HepG2 (cell line): ENCODE measurements around the gene LCN12. TPM values are rescaled to one million over a fixed set of nuclear protein-coding genes. Genes with fewer than 3 reads are reported as not detected.

Experiments
- RBM22 ChIP-seq: fragments of 200-400 bp; formaldehyde crosslinking; optimal IDR thresholded peaks from 2 replicates; pipeline ENCODE3; 2017; ENCODE audit warnings: mild to moderate bottlenecking, low read length, moderate library complexity
- RFX5 ChIP-seq: IDR thresholded peaks from 2 replicates; pipeline ENCODE4 v1.6.1; 2011; ENCODE audit warnings: low read depth, low read length, improper control_type of control experiment
- SMAD9 ChIP-seq: sonication (generic); formaldehyde crosslinking; IDR thresholded peaks from 2 replicates; pipeline ENCODE4 v1.5.1; 2020; ENCODE audit warnings: mild to moderate bottlenecking, missing genetic modification reagents
- ZBTB1 ChIP-seq: sonication (generic); formaldehyde crosslinking; IDR thresholded peaks from 2 replicates; pipeline ENCODE4 v1.4.0; 2020; ENCODE audit warnings: missing genetic modification reagents, borderline replicate concordance
- ZBTB7B ChIP-seq: sonication (generic); formaldehyde crosslinking; IDR thresholded peaks from 2 replicates; pipeline ENCODE4 v1.4.0; 2020; ENCODE audit warnings: missing genetic modification reagents
- ZNF441 ChIP-seq: sonication (generic); formaldehyde crosslinking; IDR thresholded peaks from 2 replicates; pipeline ENCODE4 v1.7.0; 2021; ENCODE audit warnings: missing genetic modification reagents, borderline replicate concordance
- polyA plus RNA-seq, 8 experiments: library from polyadenylated mRNA; depleted of rRNA in 3 of 8; stranded (reverse) in 7 of 8; unstranded in 1 of 8; fragments of >200 nt; fragmentation: Illumina TruSeq in 4 of 8; extraction: Trizol in 4 of 8; gene quantifications; 2 replicates each; pipeline versions ENCODE4 v1.2.1 to v1.2.3, GENCODE V29; 2011 to 2016; ENCODE audit warnings: low read depth in 4 of 8, missing spikeins in 1 of 8, mixed read lengths in 1 of 8; ENCODE audit not compliant: insufficient read depth in 1 of 8
- total RNA-seq, 5 experiments: library from RNA; depleted of rRNA; stranded (reverse); fragments of >200 nt; fragmentation: Illumina TruSeq; extraction: Trizol; gene quantifications; 2 replicates each; pipeline ENCODE4 v1.2.3, GENCODE V29; 2016; ENCODE audit warnings: low read depth in 1 of 5
- TF ChIP-seq, protein P1 (sequence below): sonication (generic); formaldehyde crosslinking; IDR thresholded peaks from 2 replicates; pipeline ENCODE4 v1.4.0; 2020; ENCODE audit warnings: missing genetic modification reagents, borderline replicate concordance
- TF ChIP-seq, protein P2 (sequence below): sonication (generic); formaldehyde crosslinking; IDR thresholded peaks from 2 replicates; pipeline ENCODE4 v1.5.1; 2020; ENCODE audit warnings: missing genetic modification reagents, mild to moderate bottlenecking, borderline replicate concordance
- TF ChIP-seq, protein P3 (sequence below): sonication (generic); formaldehyde crosslinking; IDR thresholded peaks from 2 replicates; pipeline ENCODE4 v1.4.0; 2020; ENCODE audit warnings: missing genetic modification reagents
- TF ChIP-seq, protein P4 (sequence below): sonication (generic); formaldehyde crosslinking; IDR thresholded peaks from 2 replicates; pipeline ENCODE4 v1.9.0; 2021; ENCODE audit warnings: missing genetic modification reagents, borderline replicate concordance
- TF ChIP-seq, protein P5 (sequence below): sonication (generic); formaldehyde crosslinking; IDR thresholded peaks from 2 replicates; pipeline ENCODE4 v1.4.0; 2020; ENCODE audit warnings: low read depth, mild to moderate bottlenecking, missing genetic modification reagents

LCN12 gene
- total and polyA plus RNA-seq, 2 of the 13 experiments (the other 11 are each of a cell fraction or from before 2014, with no cell fraction given), result 3.4 to 6.9 TPM

DNA sequence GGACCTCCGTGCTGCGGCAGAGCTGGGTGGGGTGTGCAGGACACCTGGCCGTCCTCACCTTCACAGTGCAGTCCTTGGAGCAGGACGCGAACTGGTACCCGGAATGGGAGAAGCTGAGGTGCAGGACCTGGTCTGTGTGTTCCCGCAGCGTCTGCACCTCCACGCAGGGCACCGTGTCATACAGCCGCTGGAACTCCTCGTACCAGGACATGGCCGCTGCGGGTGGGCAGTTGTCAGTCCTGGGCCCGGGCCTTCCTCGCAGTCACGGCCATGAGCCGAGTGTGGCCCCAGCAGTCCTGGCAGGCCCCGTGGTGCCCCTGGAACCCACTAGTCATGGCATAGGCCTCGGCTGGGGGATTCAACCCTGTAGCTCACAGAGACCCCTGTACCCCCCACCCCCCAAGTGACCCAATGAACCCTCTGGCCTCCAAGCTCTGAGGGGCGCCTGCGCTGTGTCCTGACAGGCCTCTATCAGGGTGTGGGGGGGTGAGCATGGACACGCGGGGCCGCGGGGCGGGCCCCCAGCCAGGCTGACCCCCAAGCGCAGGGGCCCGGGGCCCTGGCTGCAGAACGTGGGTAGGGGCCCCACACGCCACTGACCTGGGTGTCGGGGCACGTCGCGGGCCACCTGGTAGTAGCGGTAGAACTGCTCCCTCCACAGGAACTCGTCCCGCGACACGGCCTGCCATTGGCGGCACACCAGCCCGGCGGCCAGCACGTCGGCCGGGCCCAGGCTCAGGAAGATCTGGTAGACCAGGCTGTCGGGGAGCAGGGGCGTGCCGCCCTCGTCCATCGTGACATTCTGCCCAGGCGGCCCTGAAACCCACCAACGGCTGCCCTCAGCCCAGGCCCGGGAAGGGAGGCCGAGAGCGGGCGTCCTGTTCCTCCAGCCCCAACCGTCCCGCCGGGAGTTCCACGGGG lies 8.5 kb upstream of the LCN12 start (continued):
- TF ChIP-seq, protein P1, sequence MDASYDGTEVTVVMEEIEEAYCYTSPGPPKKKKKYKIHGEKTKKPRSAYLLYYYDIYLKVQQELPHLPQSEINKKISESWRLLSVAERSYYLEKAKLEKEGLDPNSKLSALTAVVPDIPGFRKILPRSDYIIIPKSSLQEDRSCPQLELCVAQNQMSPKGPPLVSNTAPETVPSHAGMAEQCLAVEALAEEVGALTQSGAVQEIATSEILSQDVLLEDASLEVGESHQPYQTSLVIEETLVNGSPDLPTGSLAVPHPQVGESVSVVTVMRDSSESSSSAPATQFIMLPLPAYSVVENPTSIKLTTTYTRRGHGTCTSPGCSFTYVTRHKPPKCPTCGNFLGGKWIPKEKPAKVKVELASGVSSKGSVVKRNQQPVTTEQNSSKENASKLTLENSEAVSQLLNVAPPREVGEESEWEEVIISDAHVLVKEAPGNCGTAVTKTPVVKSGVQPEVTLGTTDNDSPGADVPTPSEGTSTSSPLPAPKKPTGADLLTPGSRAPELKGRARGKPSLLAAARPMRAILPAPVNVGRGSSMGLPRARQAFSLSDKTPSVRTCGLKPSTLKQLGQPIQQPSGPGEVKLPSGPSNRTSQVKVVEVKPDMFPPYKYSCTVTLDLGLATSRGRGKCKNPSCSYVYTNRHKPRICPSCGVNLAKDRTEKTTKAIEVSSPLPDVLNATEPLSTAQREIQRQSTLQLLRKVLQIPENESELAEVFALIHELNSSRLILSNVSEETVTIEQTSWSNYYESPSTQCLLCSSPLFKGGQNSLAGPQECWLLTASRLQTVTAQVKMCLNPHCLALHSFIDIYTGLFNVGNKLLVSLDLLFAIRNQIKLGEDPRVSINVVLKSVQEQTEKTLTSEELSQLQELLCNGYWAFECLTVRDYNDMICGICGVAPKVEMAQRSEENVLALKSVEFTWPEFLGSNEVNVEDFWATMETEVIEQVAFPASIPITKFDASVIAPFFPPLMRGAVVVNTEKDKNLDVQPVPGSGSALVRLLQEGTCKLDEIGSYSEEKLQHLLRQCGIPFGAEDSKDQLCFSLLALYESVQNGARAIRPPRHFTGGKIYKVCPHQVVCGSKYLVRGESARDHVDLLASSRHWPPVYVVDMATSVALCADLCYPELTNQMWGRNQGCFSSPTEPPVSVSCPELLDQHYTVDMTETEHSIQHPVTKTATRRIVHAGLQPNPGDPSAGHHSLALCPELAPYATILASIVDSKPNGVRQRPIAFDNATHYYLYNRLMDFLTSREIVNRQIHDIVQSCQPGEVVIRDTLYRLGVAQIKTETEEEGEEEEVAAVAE, result no peak
- TF ChIP-seq SMAD9 (CRISPR knock-in tag), result 0 out of 2 replicates have a peak, but pooled peaks have one; percentile 10
- TF ChIP-seq ZNF441 (CRISPR knock-in tag), result no peak
- TF ChIP-seq RBM22, result peak; percentile 10
- no peak for TF ChIP-seq ZBTB7B (CRISPR knock-in tag)
- TF ChIP-seq, protein P2, sequence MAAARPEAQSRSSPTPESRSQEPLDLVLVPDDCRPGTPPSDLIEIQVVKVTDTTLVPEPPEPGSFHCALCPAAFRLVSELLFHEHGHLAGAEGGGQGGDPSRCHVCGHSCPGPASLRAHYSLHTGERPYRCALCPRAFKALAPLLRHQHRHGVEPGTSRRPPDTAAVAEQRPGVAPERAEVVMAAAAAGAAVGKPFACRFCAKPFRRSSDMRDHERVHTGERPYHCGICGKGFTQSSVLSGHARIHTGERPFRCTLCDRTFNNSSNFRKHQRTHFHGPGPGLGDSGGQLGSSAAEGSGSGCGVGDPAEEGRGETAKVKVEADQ (CRISPR knock-in tag), result no peak
- no peak for TF ChIP-seq RFX5
- TF ChIP-seq, protein P3, sequence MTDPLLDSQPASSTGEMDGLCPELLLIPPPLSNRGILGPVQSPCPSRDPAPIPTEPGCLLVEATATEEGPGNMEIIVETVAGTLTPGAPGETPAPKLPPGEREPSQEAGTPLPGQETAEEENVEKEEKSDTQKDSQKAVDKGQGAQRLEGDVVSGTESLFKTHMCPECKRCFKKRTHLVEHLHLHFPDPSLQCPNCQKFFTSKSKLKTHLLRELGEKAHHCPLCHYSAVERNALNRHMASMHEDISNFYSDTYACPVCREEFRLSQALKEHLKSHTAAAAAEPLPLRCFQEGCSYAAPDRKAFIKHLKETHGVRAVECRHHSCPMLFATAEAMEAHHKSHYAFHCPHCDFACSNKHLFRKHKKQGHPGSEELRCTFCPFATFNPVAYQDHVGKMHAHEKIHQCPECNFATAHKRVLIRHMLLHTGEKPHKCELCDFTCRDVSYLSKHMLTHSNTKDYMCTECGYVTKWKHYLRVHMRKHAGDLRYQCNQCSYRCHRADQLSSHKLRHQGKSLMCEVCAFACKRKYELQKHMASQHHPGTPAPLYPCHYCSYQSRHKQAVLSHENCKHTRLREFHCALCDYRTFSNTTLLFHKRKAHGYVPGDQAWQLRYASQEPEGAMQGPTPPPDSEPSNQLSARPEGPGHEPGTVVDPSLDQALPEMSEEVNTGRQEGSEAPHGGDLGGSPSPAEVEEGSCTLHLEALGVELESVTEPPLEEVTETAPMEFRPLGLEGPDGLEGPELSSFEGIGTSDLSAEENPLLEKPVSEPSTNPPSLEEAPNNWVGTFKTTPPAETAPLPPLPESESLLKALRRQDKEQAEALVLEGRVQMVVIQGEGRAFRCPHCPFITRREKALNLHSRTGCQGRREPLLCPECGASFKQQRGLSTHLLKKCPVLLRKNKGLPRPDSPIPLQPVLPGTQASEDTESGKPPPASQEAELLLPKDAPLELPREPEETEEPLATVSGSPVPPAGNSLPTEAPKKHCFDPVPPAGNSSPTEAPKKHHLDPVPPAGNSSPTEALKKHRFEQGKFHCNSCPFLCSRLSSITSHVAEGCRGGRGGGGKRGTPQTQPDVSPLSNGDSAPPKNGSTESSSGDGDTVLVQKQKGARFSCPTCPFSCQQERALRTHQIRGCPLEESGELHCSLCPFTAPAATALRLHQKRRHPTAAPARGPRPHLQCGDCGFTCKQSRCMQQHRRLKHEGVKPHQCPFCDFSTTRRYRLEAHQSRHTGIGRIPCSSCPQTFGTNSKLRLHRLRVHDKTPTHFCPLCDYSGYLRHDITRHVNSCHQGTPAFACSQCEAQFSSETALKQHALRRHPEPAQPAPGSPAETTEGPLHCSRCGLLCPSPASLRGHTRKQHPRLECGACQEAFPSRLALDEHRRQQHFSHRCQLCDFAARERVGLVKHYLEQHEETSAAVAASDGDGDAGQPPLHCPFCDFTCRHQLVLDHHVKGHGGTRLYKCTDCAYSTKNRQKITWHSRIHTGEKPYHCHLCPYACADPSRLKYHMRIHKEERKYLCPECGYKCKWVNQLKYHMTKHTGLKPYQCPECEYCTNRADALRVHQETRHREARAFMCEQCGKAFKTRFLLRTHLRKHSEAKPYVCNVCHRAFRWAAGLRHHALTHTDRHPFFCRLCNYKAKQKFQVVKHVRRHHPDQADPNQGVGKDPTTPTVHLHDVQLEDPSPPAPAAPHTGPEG (CRISPR knock-in tag), result no peak
- TF ChIP-seq, protein P4, sequence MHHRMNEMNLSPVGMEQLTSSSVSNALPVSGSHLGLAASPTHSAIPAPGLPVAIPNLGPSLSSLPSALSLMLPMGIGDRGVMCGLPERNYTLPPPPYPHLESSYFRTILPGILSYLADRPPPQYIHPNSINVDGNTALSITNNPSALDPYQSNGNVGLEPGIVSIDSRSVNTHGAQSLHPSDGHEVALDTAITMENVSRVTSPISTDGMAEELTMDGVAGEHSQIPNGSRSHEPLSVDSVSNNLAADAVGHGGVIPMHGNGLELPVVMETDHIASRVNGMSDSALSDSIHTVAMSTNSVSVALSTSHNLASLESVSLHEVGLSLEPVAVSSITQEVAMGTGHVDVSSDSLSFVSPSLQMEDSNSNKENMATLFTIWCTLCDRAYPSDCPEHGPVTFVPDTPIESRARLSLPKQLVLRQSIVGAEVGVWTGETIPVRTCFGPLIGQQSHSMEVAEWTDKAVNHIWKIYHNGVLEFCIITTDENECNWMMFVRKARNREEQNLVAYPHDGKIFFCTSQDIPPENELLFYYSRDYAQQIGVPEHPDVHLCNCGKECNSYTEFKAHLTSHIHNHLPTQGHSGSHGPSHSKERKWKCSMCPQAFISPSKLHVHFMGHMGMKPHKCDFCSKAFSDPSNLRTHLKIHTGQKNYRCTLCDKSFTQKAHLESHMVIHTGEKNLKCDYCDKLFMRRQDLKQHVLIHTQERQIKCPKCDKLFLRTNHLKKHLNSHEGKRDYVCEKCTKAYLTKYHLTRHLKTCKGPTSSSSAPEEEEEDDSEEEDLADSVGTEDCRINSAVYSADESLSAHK, result no peak
- TF ChIP-seq, protein P5, sequence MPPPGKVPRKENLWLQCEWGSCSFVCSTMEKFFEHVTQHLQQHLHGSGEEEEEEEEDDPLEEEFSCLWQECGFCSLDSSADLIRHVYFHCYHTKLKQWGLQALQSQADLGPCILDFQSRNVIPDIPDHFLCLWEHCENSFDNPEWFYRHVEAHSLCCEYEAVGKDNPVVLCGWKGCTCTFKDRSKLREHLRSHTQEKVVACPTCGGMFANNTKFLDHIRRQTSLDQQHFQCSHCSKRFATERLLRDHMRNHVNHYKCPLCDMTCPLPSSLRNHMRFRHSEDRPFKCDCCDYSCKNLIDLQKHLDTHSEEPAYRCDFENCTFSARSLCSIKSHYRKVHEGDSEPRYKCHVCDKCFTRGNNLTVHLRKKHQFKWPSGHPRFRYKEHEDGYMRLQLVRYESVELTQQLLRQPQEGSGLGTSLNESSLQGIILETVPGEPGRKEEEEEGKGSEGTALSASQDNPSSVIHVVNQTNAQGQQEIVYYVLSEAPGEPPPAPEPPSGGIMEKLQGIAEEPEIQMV (CRISPR knock-in tag), result no peak
- TF ChIP-seq ZBTB1 (CRISPR knock-in tag), result no peak
